ENCODE data around the gene EGR4. TPM values are rescaled to one million over a fixed set of nuclear protein-coding genes. Genes with fewer than 3 reads are reported as not detected.

Gene EGR4
- polyA plus RNA-seq, 1 of the 3 experiments (the other 2 are of a cell fraction): 0.02 TPM

DNA sequence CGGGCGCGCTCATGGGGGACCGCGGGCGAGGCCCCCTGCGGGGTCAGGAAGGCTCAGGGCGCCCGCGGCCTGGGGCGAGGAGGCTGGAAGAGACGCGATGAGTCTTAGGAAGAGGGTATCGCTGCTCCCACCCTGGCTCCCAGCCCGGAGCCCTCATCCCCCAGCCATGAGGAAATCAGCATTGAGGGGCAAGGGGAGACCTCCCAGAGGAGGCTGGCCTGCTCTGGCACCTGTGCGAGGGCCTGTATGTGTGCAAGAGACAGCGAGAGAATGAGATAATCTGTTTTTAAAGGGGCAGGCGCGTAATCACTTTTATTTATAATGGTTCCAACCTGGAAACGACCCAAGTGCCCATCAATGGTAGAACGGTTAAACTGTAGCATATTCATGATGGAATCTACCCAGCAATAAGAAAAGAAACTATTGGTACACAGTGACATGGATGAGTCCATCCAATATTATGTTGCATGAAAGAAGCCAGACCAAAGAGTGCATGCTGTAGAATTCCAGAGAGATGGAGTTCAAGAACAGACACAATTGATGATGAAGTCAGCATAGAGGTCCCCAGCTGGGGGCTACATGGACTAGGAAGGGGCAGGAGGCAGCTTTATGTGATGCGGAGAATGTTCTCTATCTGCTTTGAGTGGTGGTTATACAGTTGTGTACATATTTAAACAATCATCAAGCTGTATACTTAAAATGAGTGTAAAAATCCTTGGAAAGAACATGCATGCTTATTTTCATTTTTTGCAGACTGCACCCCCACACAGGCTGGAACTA, 23.5 kb downstream of the EGR4 start:
- no peaks in the 10 kb centered on the region for H3K9me2 ChIP-seq
- H3F3A ChIP-seq (replicated peaks; ENCODE audit: insufficient read depth): no peaks in the 10 kb centered on the region
- no peak overlapping the region for H3K4me2 ChIP-seq
- H4K20me1 ChIP-seq (ENCODE audit: insufficient read depth): no peaks in the 10 kb centered on the region
- CTCF ChIA-PET: no interaction called here
- no peak overlapping the region for H2AFZ ChIP-seq (ENCODE audit: low read depth)
- no peaks in the 10 kb centered on the region for H3K27me3 ChIP-seq (ENCODE audit: insufficient read depth)
- no peak for DNase-seq
- no peaks in the 10 kb centered on the region for H3K79me2 ChIP-seq (ENCODE audit: insufficient read depth)
- no peak overlapping the region for H3K4me3 ChIP-seq (ENCODE audit: low read depth in 2 of 2, low read length in 1 of 2)
- no peaks in the 10 kb centered on the region for H3K36me3 ChIP-seq (replicated peaks in 1 of 2; ENCODE audit: control insufficient read depth in 1 of 2, insufficient read depth in 2 of 2, low read length in 1 of 2)
- no peaks in the 10 kb centered on the region for H3K9me3 ChIP-seq
- 78% methylated on average over 19 of the region's 22 CpGs for WGBS (ENCODE audit: low lambda C conversion rate)
- no peaks in the 10 kb centered on the region; a peak in 1 of 4 replicates for H3K4me1 ChIP-seq (ENCODE audit: control insufficient read depth in 1 of 2, insufficient read depth in 2 of 2, low read depth in 1 of 2, low read length in 1 of 2)
- no peak overlapping the region for H3K9ac ChIP-seq
- TF ChIP-seq MXI1 (IDR thresholded peaks at IDR 0.05; ENCODE audit: low read depth, low read length): no peak
- TF ChIP-seq, protein P1, sequence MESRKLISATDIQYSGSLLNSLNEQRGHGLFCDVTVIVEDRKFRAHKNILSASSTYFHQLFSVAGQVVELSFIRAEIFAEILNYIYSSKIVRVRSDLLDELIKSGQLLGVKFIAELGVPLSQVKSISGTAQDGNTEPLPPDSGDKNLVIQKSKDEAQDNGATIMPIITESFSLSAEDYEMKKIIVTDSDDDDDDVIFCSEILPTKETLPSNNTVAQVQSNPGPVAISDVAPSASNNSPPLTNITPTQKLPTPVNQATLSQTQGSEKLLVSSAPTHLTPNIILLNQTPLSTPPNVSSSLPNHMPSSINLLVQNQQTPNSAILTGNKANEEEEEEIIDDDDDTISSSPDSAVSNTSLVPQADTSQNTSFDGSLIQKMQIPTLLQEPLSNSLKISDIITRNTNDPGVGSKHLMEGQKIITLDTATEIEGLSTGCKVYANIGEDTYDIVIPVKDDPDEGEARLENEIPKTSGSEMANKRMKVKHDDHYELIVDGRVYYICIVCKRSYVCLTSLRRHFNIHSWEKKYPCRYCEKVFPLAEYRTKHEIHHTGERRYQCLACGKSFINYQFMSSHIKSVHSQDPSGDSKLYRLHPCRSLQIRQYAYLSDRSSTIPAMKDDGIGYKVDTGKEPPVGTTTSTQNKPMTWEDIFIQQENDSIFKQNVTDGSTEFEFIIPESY (IDR thresholded peaks at IDR 0.05; ENCODE audit: borderline replicate concordance, low read depth): no peak
- TF ChIP-seq EZH2phosphoT487 (IDR thresholded peaks at IDR 0.05; ENCODE audit: borderline replicate concordance, low read depth): no peak
- TF ChIP-seq, protein P2, sequence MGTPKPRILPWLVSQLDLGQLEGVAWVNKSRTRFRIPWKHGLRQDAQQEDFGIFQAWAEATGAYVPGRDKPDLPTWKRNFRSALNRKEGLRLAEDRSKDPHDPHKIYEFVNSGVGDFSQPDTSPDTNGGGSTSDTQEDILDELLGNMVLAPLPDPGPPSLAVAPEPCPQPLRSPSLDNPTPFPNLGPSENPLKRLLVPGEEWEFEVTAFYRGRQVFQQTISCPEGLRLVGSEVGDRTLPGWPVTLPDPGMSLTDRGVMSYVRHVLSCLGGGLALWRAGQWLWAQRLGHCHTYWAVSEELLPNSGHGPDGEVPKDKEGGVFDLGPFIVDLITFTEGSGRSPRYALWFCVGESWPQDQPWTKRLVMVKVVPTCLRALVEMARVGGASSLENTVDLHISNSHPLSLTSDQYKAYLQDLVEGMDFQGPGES (IDR thresholded peaks at IDR 0.05; ENCODE audit: low read depth, low read length): no peak
- no peak for TF ChIP-seq GATA2 (CRISPR knock-in tag; IDR thresholded peaks at IDR 0.05)
- TF ChIP-seq CHD2 (IDR thresholded peaks at IDR 0.05; ENCODE audit: low read length, partially characterized antibody): no peak
- TF ChIP-seq, protein P3, sequence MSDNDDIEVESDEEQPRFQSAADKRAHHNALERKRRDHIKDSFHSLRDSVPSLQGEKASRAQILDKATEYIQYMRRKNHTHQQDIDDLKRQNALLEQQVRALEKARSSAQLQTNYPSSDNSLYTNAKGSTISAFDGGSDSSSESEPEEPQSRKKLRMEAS (IDR thresholded peaks at IDR 0.05; ENCODE audit: low read depth): no peak
- no peak for TF ChIP-seq ELF1 (IDR thresholded peaks at IDR 0.05)
- no peak for TF ChIP-seq RFX5 (IDR thresholded peaks at IDR 0.05; ENCODE audit: low read length)
- TF ChIP-seq MEF2A (IDR thresholded peaks at IDR 0.05; ENCODE audit: borderline replicate concordance, low read depth): no peak
- TF ChIP-seq FOSL2 (IDR thresholded peaks at IDR 0.05; ENCODE audit: borderline replicate concordance, low read depth): no peak
- no peak for TF ChIP-seq TAF1 (IDR thresholded peaks at IDR 0.05; ENCODE audit: borderline replicate concordance, low read depth, low read length)
- TF ChIP-seq, protein P4, sequence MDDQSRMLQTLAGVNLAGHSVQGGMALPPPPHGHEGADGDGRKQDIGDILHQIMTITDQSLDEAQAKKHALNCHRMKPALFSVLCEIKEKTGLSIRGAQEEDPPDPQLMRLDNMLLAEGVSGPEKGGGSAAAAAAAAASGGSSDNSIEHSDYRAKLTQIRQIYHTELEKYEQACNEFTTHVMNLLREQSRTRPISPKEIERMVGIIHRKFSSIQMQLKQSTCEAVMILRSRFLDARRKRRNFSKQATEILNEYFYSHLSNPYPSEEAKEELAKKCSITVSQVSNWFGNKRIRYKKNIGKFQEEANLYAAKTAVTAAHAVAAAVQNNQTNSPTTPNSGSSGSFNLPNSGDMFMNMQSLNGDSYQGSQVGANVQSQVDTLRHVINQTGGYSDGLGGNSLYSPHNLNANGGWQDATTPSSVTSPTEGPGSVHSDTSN (IDR thresholded peaks at IDR 0.05): no peak
- POLR2A ChIA-PET: no interaction called here
- H3K27ac ChIP-seq (ENCODE audit: low read depth in 2 of 2, low read length in 1 of 2): no peak overlapping the region
